HG03159 (cell line): Measurements from ENCODE around the gene ZMYM2.

Experiments
- ATAC-seq: cut with Tn5 transposase; IDR thresholded peaks from one replicate; pipeline ENCODE4 v1.9.1; 2021; ENCODE audit warnings: mild to moderate bottlenecking, moderate library complexity; ENCODE audit not compliant: unreplicated experiment

Gene ZMYM2

GRCh38 chr13:20043207-20043925, 84.8 kb downstream of the ZMYM2 start:
- no peak for ATAC-seq

GRCh38 chr13:20044086-20044485, 85.6 kb downstream of the ZMYM2 start:
- no peak for ATAC-seq

- no peak for ATAC-seq
These were observed 87.5 kb downstream of the ZMYM2 start for GRCh38 chr13:20045950-20046548.

GRCh38 chr13:20049558-20050473, 91.3 kb downstream of the ZMYM2 start:
- no peak for ATAC-seq

- no peak for ATAC-seq
These were observed 92.8 kb downstream of the ZMYM2 start for GRCh38 chr13:20051366-20051765.

- ATAC-seq, result no peak
These were observed 94.5 kb downstream of the ZMYM2 start for GRCh38 chr13:20053016-20053415.

- no peak for ATAC-seq
These were observed 95.4 kb downstream of the ZMYM2 start for GRCh38 chr13:20053891-20054290.

GRCh38 chr13:20054586-20054985, 96.1 kb downstream of the ZMYM2 start:
- no peak for ATAC-seq

- no peak for ATAC-seq
These were observed 98.7 kb downstream of the ZMYM2 start for GRCh38 chr13:20057214-20057613.

- ATAC-seq, result no peak
These were observed 99.4 kb downstream of the ZMYM2 start for GRCh38 chr13:20057963-20058362.

GRCh38 chr13:20058476-20058875, 99.9 kb downstream of the ZMYM2 start:
- no peak for ATAC-seq

GRCh38 chr13:20064128-20064527, 105.6 kb downstream of the ZMYM2 start:
- no peak for ATAC-seq

GRCh38 chr13:20065516-20065915, 107.0 kb downstream of the ZMYM2 start:
- ATAC-seq, result no peak

- no peak for ATAC-seq
These were observed 111.4 kb downstream of the ZMYM2 start for GRCh38 chr13:20069956-20070355.

- peak; percentile 72 for ATAC-seq
These were observed 115.2 kb downstream of the ZMYM2 start for GRCh38 chr13:20073775-20074174.

- no peak for ATAC-seq
These were observed 116.4 kb downstream of the ZMYM2 start for GRCh38 chr13:20074966-20075365.

- ATAC-seq, result no peak
These were observed 118.6 kb downstream of the ZMYM2 start for GRCh38 chr13:20077086-20077485.

GRCh38 chr13:20080377-20081164, 122.0 kb downstream of the ZMYM2 start:
- no peak for ATAC-seq

- ATAC-seq, result no peak
These were observed 131.8 kb downstream of the ZMYM2 start for GRCh38 chr13:20090349-20090748.

- ATAC-seq, result no peak
These were observed 135.4 kb downstream of the ZMYM2 start for GRCh38 chr13:20093951-20094350.

GRCh38 chr13:20099319-20099718, 140.8 kb downstream of the ZMYM2 start:
- no peak for ATAC-seq
